Upper lobe of right lung (tissue), 1 donor: ENCODE results near the gene KRT6A. TPM values are rescaled to one million over a fixed set of nuclear protein-coding genes. Genes with fewer than 3 reads are reported as not detected.

Experiments used
- ATAC-seq: fragments of 200-7000 bp; cut with Tn5 transposase; one replicate; pipeline ENCODE4 v1.9.1; 2020; ENCODE audit warnings: mild to moderate bottlenecking, moderate library complexity
- DNase-seq: peaks from one replicate; pipeline ENCODE4 v3.0.0-alpha.2; 2020
- H3K27ac ChIP-seq: fragments of 200-600 bp; one replicate; pipeline ENCODE4 v1.8.0; 2022
- H3K27me3 ChIP-seq: fragments of 200-600 bp; one replicate; pipeline ENCODE4 v1.8.0; 2022; ENCODE audit warnings: mild to moderate bottlenecking
- H3K36me3 ChIP-seq: fragments of 200-600 bp; one replicate; pipeline ENCODE4 v1.8.0; 2022
- H3K4me1 ChIP-seq: fragments of 200-600 bp; one replicate; pipeline ENCODE4 v1.8.0; 2022
- H3K4me3 ChIP-seq: fragments of 200-600 bp; one replicate; pipeline ENCODE4 v1.8.0; 2022; ENCODE audit warnings: mild to moderate bottlenecking
- H3K9me3 ChIP-seq: fragments of 200-600 bp; one replicate; pipeline ENCODE4 v1.8.0; 2022
- CTCF ChIP-seq: fragments of 200-600 bp; IDR thresholded peaks from one replicate; pipeline ENCODE4 v1.8.0; 2022; ENCODE audit warnings: antibody characterized with exemption
- intact Hi-C: fragments of 100-400 bp; cut with DNase I; formaldehyde crosslinking; loops from one replicate; pipeline ENCODE4 v1.11.0; 2022
- total RNA-seq: library from RNA; stranded (reverse); fragmentation: NEBNext Ultra II Directional; extraction: Animal tissue kit (Norgen Biotek cat#: 25700); gene quantifications from one replicate; pipeline ENCODE4 v1.2.1, GENCODE V29; 2021
- donor health status: DM: no; HTN: yes; CAD: no; lungs with severe emphysema.

Gene KRT6A
- total RNA-seq, 1 donor from 2014 or later, result 3.0 TPM

- Histone ChIP-seq H3K4me3 (no peak overlapping the region), H3K36me3 (no peaks in the 10 kb centered on the region), H3K4me1 (no peaks in the 10 kb centered on the region), H3K27me3 (peaks cover 6% of the 10 kb centered on the region), H3K27ac (no peak overlapping the region), H3K9me3 (no peaks in the 10 kb centered on the region)
- intact Hi-C loops, result no loop called here
- DNase-seq (no peak), ATAC-seq (peak; percentile 5)
- no peak for TF ChIP-seq CTCF
These were observed 28.1 kb upstream of the KRT6A start for GRCh38 chr12:52521175-52521567.

GRCh38 chr12:52519826-52520662, 27.0 kb upstream of the KRT6A start, which contains the start of gene KRT5:
TSS of gene KRT5 (minus strand) at chr12:52520394. CDS start at chr12:52520296, 98 bp downstream.
- intact Hi-C loops, result no loop called here
- H3K27me3 ChIP-seq, result peaks cover 6% of the 10 kb centered on the region
- H3K9me3 ChIP-seq, result no peaks in the 10 kb centered on the region
- no peak within 1 kb of the TSS for H3K4me3 ChIP-seq
- no peaks in the 10 kb centered on the region for H3K36me3 ChIP-seq
- TF ChIP-seq CTCF, result no peak
- DNase-seq (no peak), ATAC-seq (no peak)
- no peak within 1 kb of the TSS for H3K27ac ChIP-seq
- no peaks in the 10 kb centered on the region for H3K4me1 ChIP-seq

- ATAC-seq, result no peak
- intact Hi-C loops, result no loop called here
- Histone ChIP-seq H3K27me3 (peaks cover 6% of the 10 kb centered on the region), H3K4me3 (no peak overlapping the region), H3K9me3 (no peaks in the 10 kb centered on the region), H3K36me3 (no peaks in the 10 kb centered on the region), H3K27ac (no peak overlapping the region), H3K4me1 (no peaks in the 10 kb centered on the region)
- DNase-seq, result no peak
- TF ChIP-seq CTCF, result no peak
These were observed 26.3 kb upstream of the KRT6A start for GRCh38 chr12:52519387-52519703.

GRCh38 chr12:52518574-52519386, 25.7 kb upstream of the KRT6A start:
- no peak for TF ChIP-seq CTCF
- DNase-seq, result no peak
- intact Hi-C loops, result no loop called here
- ATAC-seq, result no peak
- H3K9me3 ChIP-seq, result no peaks in the 10 kb centered on the region
- H3K36me3 ChIP-seq, result no peaks in the 10 kb centered on the region
- peaks cover 6% of the 10 kb centered on the region for H3K27me3 ChIP-seq
- no peak overlapping the region for H3K4me3 ChIP-seq
- H3K27ac ChIP-seq, result no peak overlapping the region
- H3K4me1 ChIP-seq, result no peaks in the 10 kb centered on the region

- intact Hi-C loops, result no loop called here
- no peak overlapping the region for H3K4me3 ChIP-seq
- DNase-seq (no peak), ATAC-seq (no peak)
- H3K36me3 ChIP-seq, result no peaks in the 10 kb centered on the region
- no peak for TF ChIP-seq CTCF
- H3K27ac ChIP-seq, result no peak overlapping the region
- H3K4me1 ChIP-seq, result no peaks in the 10 kb centered on the region
- H3K9me3 ChIP-seq, result no peaks in the 10 kb centered on the region
- H3K27me3 ChIP-seq, result peaks cover 6% of the 10 kb centered on the region
These were observed 24.8 kb upstream of the KRT6A start for GRCh38 chr12:52517888-52518287.
